HG03460 (cell line): ENCODE data around the gene TIMM21.

Experiments
- ATAC-seq: cut with Tn5 transposase; IDR thresholded peaks from one replicate; pipeline ENCODE4 v1.9.1; 2021; ENCODE audit not compliant: unreplicated experiment

The TIMM21 gene

GRCh38 chr18:74186661-74187060, 38.3 kb downstream of the TIMM21 start:
- ATAC-seq: no peak

- no peak for ATAC-seq
These were observed 41.8 kb downstream of the TIMM21 start for GRCh38 chr18:74190086-74190485.

GRCh38 chr18:74191577-74191976, 43.3 kb downstream of the TIMM21 start:
- ATAC-seq: no peak

- ATAC-seq: no peak
These were observed 46.4 kb downstream of the TIMM21 start for GRCh38 chr18:74194691-74195090.

GRCh38 chr18:74196220-74197119, 48.1 kb downstream of the TIMM21 start:
- peak; percentile 85 for ATAC-seq

- ATAC-seq: no peak
These were observed 49.5 kb downstream of the TIMM21 start for GRCh38 chr18:74197705-74198341.

GRCh38 chr18:74198453-74198852, 50.1 kb downstream of the TIMM21 start:
- ATAC-seq: no peak

- no peak for ATAC-seq
These were observed 52.5 kb downstream of the TIMM21 start for GRCh38 chr18:74200780-74201179.

- no peak for ATAC-seq
These were observed 55.5 kb downstream of the TIMM21 start for GRCh38 chr18:74203811-74204210.

- no peak for ATAC-seq
These were observed 56.3 kb downstream of the TIMM21 start for GRCh38 chr18:74204526-74205152.
